ENCODE results near the gene TRABD2B.

The TRABD2B gene

GRCh38 chr1:47993416-47993740 lies 3.8 kb downstream of the TRABD2B start:
- no peak for DNase-seq (ENCODE audit: low read depth in 2 of 3, low spot score in 2 of 3)

- no peak for DNase-seq (ENCODE audit: low read depth in 2 of 3, low spot score in 2 of 3)
Observed at GRCh38 chr1:47992720-47993415, 4.3 kb downstream of the TRABD2B start.

- DNase-seq (ENCODE audit: low read depth in 2 of 3, low spot score in 2 of 3): no peak
Observed at GRCh38 chr1:47991673-47992072, 5.5 kb downstream of the TRABD2B start.

GRCh38 chr1:47991187-47991586 lies 6.0 kb downstream of the TRABD2B start:
- no peak for DNase-seq (ENCODE audit: low read depth in 2 of 3, low spot score in 2 of 3)

- no peak for DNase-seq (ENCODE audit: low read depth in 2 of 3, low spot score in 2 of 3)
Observed at GRCh38 chr1:47990286-47990685, 6.9 kb downstream of the TRABD2B start.

- DNase-seq (ENCODE audit: low read depth in 2 of 3, low spot score in 2 of 3): no peak
Observed at GRCh38 chr1:47987601-47988000, 9.6 kb downstream of the TRABD2B start.

- no peak for DNase-seq (ENCODE audit: low read depth in 2 of 3, low spot score in 2 of 3)
Observed at GRCh38 chr1:47986761-47987200, 10.4 kb downstream of the TRABD2B start.

- no peak for DNase-seq (ENCODE audit: low read depth in 2 of 3, low spot score in 2 of 3)
Observed at GRCh38 chr1:47985018-47985417, 12.2 kb downstream of the TRABD2B start.

GRCh38 chr1:47984175-47984789 lies 12.9 kb downstream of the TRABD2B start:
- no peak for DNase-seq (ENCODE audit: low read depth in 2 of 3, low spot score in 2 of 3)

GRCh38 chr1:47983691-47984090 lies 13.5 kb downstream of the TRABD2B start:
- no peak for DNase-seq (ENCODE audit: low read depth in 2 of 3, low spot score in 2 of 3)

GRCh38 chr1:47981667-47982350 lies 15.4 kb downstream of the TRABD2B start:
- no peak for DNase-seq (ENCODE audit: low read depth in 2 of 3, low spot score in 2 of 3)

- DNase-seq (ENCODE audit: low read depth in 2 of 3, low spot score in 2 of 3): no peak
Observed at GRCh38 chr1:47980501-47980900, 16.7 kb downstream of the TRABD2B start.

- DNase-seq (ENCODE audit: low read depth in 2 of 3, low spot score in 2 of 3): no peak
Observed at GRCh38 chr1:47979724-47980123, 17.5 kb downstream of the TRABD2B start.

- DNase-seq (ENCODE audit: low read depth in 2 of 3, low spot score in 2 of 3): no peak
Observed at GRCh38 chr1:47978486-47978885, 18.7 kb downstream of the TRABD2B start.

- DNase-seq (ENCODE audit: low read depth in 2 of 3, low spot score in 2 of 3): no peak
Observed at GRCh38 chr1:47976728-47977127, 20.5 kb downstream of the TRABD2B start.

- no peak for DNase-seq (ENCODE audit: low read depth in 2 of 3, low spot score in 2 of 3)
Observed at GRCh38 chr1:47976267-47976666, 20.9 kb downstream of the TRABD2B start.

- no peak for DNase-seq (ENCODE audit: low read depth in 2 of 3, low spot score in 2 of 3)
Observed at GRCh38 chr1:47975302-47975921, 21.8 kb downstream of the TRABD2B start.

- DNase-seq (ENCODE audit: low read depth in 2 of 3, low spot score in 2 of 3): no peak
Observed at GRCh38 chr1:47972864-47973432, 24.2 kb downstream of the TRABD2B start.

- DNase-seq (ENCODE audit: low read depth in 2 of 3, low spot score in 2 of 3): no peak
Observed at GRCh38 chr1:47971385-47972160, 25.6 kb downstream of the TRABD2B start.

- DNase-seq (ENCODE audit: low read depth in 2 of 3, low spot score in 2 of 3): no peak
Observed at GRCh38 chr1:47970882-47971281, 26.3 kb downstream of the TRABD2B start.

GRCh38 chr1:47969478-47969877 lies 27.7 kb downstream of the TRABD2B start:
- DNase-seq (ENCODE audit: low read depth in 2 of 3, low spot score in 2 of 3): no peak
